Esophagus squamous epithelium (tissue), 4 donors: ENCODE results near the gene STX10.

Source experiments
- CTCF ChIP-seq, 6 experiments: fragments of 450-650 bp in 4 of 6; fragments of 200-600 bp in 2 of 6; sonication (generic) in 2 of 6; IDR thresholded peaks; one replicate each; pipeline ENCODE4 v1.5.1; 2016 to 2019; ENCODE audit warnings: antibody characterized with exemption in 6 of 6, mild to moderate bottlenecking in 4 of 6, moderate library complexity in 4 of 6
- POLR2A ChIP-seq, 4 donors: fragments of 450-650 bp; IDR thresholded peaks; one replicate each; pipeline ENCODE4 v1.6.1; 2017; ENCODE audit warnings: antibody characterized with exemption in 4 of 4, mild to moderate bottlenecking in 4 of 4, moderate library complexity in 3 of 4

- TF ChIP-seq POLR2A (IDR thresholded peaks at IDR 0.05) (no peak), CTCF (IDR thresholded peaks at IDR 0.05) (no peak)
Measured at GRCh38 chr19:13127811-13128575, 22.2 kb downstream of the STX10 start.
